H7 (cell line): ENCODE results near the gene PPP2R5C. TPM values are rescaled to one million over a fixed set of nuclear protein-coding genes. Genes with fewer than 3 reads are reported as not detected.
A peak's percentile ranks its signal among the peaks of the same experiment; 100 is the strongest.

Experiments
- DNase-seq: peaks from one replicate; pipeline ENCODE4 v3.0.0; 2012
- H3K27me3 ChIP-seq: 2 replicates; pipeline ENCODE4 v1.6.0; 2011; ENCODE audit warnings: mild to moderate bottlenecking, low read length; ENCODE audit not compliant: control insufficient read depth, insufficient read depth
- H3K36me3 ChIP-seq: replicated peaks from 2 replicates; pipeline ENCODE4 v1.5.1; 2011; ENCODE audit warnings: low read length; ENCODE audit not compliant: control insufficient read depth, insufficient read depth
- H3K4me3 ChIP-seq: 2 replicates; pipeline ENCODE4 v1.5.1; 2011; ENCODE audit warnings: low read depth, mild to moderate bottlenecking, control low read depth, low read length, moderate library complexity; ENCODE audit not compliant: insufficient read depth
- total RNA-seq: library from RNA; depleted of rRNA; stranded (reverse); fragments of >200 nt; shearing (Covaris generic); gene quantifications from 2 replicates; pipeline ENCODE4 v1.2.3, GENCODE V29; 2014

The PPP2R5C gene
- total RNA-seq, 1 experiment from 2014 or later = 46.7 TPM

DNA sequence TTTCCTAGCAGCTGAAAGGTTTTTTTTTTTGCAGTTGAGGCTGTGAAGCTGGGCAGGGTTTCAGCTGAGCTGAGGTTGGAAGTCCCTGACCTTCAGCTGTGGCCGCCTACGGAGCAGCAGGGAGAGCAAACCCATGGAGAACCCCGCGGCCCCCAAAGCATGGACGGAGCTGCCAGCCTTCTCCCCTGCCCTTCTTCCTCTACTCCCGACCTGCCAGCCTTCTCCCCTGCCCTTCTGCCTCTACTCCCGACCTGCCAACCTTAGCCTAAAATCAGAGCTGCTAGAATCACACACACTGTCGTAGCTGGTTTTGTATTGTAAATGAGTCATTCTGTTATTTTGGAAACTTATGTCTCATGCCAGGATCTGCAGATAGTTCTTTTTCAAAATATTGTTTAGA lies 74.6 kb downstream of the PPP2R5C start:
- no peaks in the 10 kb centered on the region for H3K27me3 ChIP-seq
- H3K36me3 ChIP-seq = no peaks in the 10 kb centered on the region; the same call in 1 of the 2 replicates
- H3K4me3 ChIP-seq = no peak overlapping the region
- DNase-seq = no peak

GRCh38 chr14:101838476-101838875 lies 77.0 kb downstream of the PPP2R5C start:
- no peak for DNase-seq
- no peaks in the 10 kb centered on the region for H3K27me3 ChIP-seq
- no peak overlapping the region for H3K4me3 ChIP-seq
- no peaks in the 10 kb centered on the region for H3K36me3 ChIP-seq

- H3K27me3 ChIP-seq = no peaks in the 10 kb centered on the region
- no peaks in the 10 kb centered on the region for H3K36me3 ChIP-seq
- no peak overlapping the region for H3K4me3 ChIP-seq
- DNase-seq = no peak
These were observed 77.7 kb downstream of the PPP2R5C start for GRCh38 chr14:101839236-101839635.

- H3K27me3 ChIP-seq = no peaks in the 10 kb centered on the region
- DNase-seq = no peak
- H3K36me3 ChIP-seq = no peaks in the 10 kb centered on the region
- no peak overlapping the region for H3K4me3 ChIP-seq
These were observed 78.2 kb downstream of the PPP2R5C start for GRCh38 chr14:101839661-101840060.

GRCh38 chr14:101840649-101841369 lies 79.3 kb downstream of the PPP2R5C start:
- Histone ChIP-seq H3K36me3 (no peaks in the 10 kb centered on the region), H3K27me3 (no peaks in the 10 kb centered on the region), H3K4me3 (no peak overlapping the region)
- DNase-seq = no peak

DNA sequence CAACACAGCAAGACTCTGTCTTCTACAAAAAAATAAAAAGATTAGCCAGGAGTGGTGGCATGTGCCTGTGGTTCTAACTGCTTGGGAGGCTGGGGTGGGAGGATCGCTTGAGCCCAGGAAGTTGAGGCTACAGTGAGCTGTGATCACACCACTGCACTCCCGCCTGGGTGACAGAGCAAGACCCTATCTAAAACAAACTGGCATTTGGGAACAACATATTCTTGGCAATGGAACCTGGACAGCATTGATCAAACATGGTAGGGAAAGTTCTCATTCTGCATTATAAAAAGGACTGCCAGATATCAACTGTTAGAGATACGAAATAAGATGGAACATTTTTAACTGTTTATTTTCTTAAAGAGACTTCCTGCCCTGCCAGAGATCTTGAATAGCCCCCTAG lies 81.5 kb downstream of the PPP2R5C start:
- Histone ChIP-seq H3K4me3 (no peak overlapping the region), H3K27me3 (no peaks in the 10 kb centered on the region), H3K36me3 (no peaks in the 10 kb centered on the region)
- no peak for DNase-seq

GRCh38 chr14:101843665-101844064 lies 82.2 kb downstream of the PPP2R5C start:
- Histone ChIP-seq H3K36me3 (no peaks in the 10 kb centered on the region), H3K4me3 (no peak overlapping the region), H3K27me3 (no peaks in the 10 kb centered on the region)
- peak; percentile 70 for DNase-seq

- no peaks in the 10 kb centered on the region for H3K36me3 ChIP-seq
- H3K4me3 ChIP-seq = no peak overlapping the region
- H3K27me3 ChIP-seq = no peaks in the 10 kb centered on the region
- DNase-seq = no peak
These were observed 82.7 kb downstream of the PPP2R5C start for GRCh38 chr14:101844219-101844618.

DNA sequence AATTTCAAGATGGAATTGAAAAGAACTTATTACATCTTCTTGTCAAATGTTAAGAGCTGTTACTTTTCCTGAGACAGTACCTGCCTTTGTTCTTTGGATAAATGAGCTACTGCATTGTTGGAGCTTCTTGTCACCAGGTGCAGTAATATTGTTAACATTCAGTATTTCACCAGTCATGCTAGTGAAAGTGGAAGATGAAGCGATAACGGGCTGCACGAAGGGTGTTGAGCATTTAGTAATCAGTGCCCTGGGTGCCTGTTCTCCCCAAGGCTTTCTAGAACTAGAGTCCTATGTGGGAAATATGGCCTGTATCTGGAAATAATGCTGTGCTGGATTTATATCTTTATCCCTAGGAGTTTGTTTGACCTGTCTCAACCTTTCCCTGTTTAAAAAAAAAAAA lies 83.2 kb downstream of the PPP2R5C start:
- no peak overlapping the region for H3K4me3 ChIP-seq

GRCh38 chr14:101845496-101845895 lies 84.0 kb downstream of the PPP2R5C start:
- no peaks in the 10 kb centered on the region for H3K36me3 ChIP-seq
- no peak overlapping the region for H3K4me3 ChIP-seq
- DNase-seq = no peak
- H3K27me3 ChIP-seq = no peaks in the 10 kb centered on the region

More for the DNA sequence above, 83.2 kb downstream of the PPP2R5C start:
- Histone ChIP-seq H3K27me3 (no peaks in the 10 kb centered on the region), H3K36me3 (no peaks in the 10 kb centered on the region)
- DNase-seq = no peak

- H3K4me3 ChIP-seq = no peak overlapping the region
- no peaks in the 10 kb centered on the region for H3K36me3 ChIP-seq
- no peak for DNase-seq
- H3K27me3 ChIP-seq = no peaks in the 10 kb centered on the region
These were observed 84.4 kb downstream of the PPP2R5C start for GRCh38 chr14:101845896-101846295.

DNA sequence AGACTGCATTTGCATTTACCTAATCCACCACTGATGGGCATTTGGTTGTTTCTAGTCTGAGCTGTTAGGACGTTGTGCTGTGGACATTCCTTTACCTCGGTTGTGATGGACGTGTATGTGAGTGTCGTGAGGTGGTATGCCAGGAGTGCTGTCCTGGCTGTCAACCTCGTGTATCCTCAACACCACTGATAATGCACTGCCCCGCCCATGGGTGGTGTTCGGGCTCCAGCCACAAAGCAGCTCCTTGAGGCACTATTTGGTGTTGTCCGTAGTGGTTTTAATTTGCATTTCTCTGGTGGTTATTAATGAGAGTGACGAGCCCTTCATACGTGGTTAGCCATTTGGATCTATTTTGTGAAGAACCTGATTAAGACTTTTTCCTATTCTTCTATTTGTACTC lies 87.6 kb downstream of the PPP2R5C start:
- no peak for DNase-seq
- H3K27me3 ChIP-seq = no peaks in the 10 kb centered on the region
- H3K4me3 ChIP-seq = no peak overlapping the region
- H3K36me3 ChIP-seq = no peaks in the 10 kb centered on the region

GRCh38 chr14:101849640-101850039 lies 88.1 kb downstream of the PPP2R5C start:
- H3K4me3 ChIP-seq = no peak overlapping the region
- DNase-seq = no peak
- no peaks in the 10 kb centered on the region for H3K36me3 ChIP-seq
- H3K27me3 ChIP-seq = no peaks in the 10 kb centered on the region

- H3K4me3 ChIP-seq = no peak overlapping the region
- no peak for DNase-seq
- no peaks in the 10 kb centered on the region for H3K36me3 ChIP-seq
- H3K27me3 ChIP-seq = no peaks in the 10 kb centered on the region
These were observed 89.7 kb downstream of the PPP2R5C start for GRCh38 chr14:101851183-101851582.

- H3K4me3 ChIP-seq = no peak overlapping the region
- no peak for DNase-seq
- H3K36me3 ChIP-seq = no peaks in the 10 kb centered on the region
- H3K27me3 ChIP-seq = no peaks in the 10 kb centered on the region
These were observed 90.4 kb downstream of the PPP2R5C start for GRCh38 chr14:101851736-101852405.
